HG03442 (cell line): ENCODE measurements around the gene TTC39B.
A peak's percentile ranks its signal among the peaks of the same experiment; 100 is the strongest.

ENCODE experiments used
- ATAC-seq: cut with Tn5 transposase; IDR thresholded peaks from one replicate; pipeline ENCODE4 v1.9.1; 2021; ENCODE audit warnings: mild to moderate bottlenecking, moderate library complexity; ENCODE audit not compliant: unreplicated experiment

TTC39B gene

DNA sequence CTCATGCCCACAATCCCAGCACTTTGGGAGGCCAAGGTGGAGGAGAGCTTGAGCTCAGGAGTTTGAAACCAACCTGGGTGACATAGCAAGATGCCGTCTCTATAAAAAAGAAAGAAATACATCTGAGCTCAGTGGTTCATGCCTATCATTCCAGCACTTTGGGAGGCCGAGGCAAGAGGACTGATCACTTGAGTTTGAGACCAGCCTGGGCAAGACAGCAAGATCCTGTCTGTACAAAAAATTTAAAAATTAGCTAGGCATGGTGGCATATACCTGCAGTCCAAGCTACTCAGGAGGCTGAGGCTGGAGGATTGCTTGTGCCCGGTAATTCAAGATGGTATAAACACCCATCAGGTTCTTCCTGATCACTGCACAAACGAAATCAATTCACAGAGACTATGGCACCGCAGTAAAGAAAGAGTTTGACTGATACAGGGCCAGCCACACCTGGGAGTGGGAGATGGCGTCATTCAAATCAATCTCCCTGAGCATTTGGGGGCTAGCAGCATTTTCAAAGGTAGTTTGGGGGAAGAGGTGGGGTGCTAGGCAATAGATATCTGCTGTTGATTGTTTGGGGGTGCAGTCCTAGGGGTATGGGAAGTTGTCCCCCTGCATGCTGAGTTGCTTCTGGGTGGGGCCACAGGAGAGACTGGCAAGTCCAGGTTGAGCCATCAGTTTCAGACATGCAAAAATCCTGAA lies 169.2 kb downstream of the TTC39B start:
- ATAC-seq = no peak

DNA sequence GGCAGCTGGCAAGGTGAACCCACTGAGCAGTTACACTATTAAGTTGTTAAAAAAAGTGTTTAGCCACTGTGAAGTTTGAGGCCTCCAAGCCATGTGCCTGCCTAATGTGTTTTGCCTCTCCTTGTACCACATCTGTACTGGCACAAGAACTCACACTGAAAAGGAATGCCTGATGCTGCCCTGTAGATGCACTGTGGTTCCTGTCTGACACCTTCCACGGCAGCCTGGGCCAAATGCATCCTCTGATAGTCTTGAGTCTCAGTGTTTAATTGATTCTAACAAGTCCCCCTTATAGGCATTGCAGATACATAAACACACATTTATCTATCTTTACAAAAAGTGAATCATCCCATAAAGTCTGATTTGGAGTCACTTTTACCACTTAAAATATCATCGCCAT lies 169.9 kb downstream of the TTC39B start:
- ATAC-seq = no peak

DNA sequence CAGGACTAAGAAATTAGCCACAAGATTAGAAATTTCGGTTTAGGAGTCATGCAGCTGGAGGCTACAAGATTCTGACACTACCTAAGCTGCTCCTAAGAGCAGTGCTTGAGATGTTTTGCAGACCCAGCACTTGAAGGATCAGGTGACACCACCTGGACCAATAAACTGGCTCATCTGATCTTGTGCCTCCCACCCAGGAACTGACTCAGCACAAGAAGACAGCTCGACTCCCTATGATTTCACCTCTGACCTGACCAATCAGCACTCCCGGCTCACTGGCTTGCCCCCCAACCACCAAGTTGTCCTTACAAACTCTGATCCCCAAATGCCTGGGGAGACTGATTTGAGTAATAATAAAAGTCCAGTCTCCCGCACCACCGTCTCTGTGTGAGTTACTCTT lies 170.4 kb downstream of the TTC39B start:
- no peak for ATAC-seq

DNA sequence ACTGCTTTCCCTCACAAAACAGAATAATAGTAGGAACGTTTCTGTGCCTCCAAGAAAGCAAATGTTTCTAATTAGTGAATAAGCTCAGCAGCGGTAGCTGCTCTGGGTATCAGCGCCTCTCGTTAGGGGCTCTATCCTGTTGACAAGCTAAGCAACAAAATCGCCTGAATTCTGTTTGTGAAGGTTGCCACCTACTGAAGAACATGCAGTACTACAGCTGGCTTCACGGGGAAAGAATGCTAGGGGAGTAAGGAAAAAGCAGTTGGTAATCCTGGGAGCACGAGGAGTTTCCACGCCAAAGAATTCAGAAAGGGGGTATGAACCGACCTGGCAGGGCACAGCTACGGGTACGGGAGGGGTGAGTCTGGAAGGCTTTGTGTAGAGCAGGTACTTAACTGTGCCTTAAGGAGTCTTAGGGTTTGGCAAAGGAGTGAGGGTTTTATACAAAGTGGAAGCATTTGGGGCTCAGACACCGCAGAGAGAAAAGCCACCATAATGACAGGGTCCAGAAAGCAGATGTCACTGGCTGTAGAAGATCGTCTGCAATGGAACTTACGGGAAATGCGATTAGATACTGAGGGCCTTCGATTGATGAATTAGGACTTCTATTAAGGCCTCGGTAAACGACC lies 171.7 kb downstream of the TTC39B start:
- peak; percentile 90 for ATAC-seq

DNA sequence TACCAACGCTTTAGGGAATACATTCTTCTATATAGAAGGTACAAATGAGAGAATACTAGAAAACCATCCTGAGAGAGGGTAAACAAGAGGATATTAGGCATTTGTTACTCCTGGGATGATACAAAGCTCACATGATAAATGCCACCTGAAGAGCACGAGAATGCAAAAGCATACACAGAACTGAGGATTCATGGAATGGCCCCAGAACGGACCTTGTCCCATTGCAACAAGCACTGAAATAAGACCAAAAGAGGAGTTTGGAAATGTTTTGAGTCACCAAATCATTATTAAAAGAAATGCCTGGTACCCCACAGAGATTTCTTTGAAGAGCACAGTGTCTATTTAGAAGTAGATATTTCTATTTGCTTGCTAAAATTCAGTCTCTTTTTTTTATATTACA lies 173.5 kb downstream of the TTC39B start:
- no peak for ATAC-seq

DNA sequence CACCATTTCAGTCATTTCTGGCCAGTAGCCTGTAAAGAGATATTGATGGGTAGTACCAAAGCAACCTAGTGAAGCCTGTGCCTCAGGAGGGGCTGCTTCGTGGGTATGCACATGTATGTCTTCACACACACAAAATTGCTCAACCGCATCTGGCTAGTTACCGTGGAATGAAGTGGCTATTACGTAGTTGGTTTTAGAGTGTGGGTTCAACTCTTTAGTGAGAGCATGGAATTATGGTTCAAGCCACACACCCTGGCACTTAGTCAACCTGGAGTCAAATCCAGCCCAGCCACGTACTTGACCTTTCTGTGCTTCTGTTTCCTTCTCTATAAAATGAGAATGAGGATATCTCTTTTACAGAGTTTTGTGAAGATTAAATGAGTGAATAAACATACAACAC lies 174.9 kb downstream of the TTC39B start:
- ATAC-seq = no peak

DNA sequence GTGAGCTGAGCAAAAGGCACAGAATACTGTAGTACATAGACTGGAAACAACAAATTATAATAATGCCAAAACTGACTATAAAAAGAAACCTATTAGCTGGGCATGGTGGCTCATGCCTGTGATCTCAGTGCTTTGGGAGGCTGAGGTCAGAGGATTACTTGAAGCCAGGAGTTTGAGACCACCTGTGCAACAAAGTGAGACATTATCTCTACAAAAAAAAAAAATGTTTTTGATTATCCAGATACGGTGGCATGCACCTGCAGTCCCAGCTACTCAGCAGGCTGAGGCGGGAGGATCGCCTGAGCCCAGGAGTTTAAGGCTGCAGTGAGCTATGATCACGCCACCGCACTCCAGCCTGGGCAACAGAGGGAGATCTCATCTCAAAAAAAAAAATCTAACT lies 175.9 kb downstream of the TTC39B start:
- ATAC-seq = no peak

DNA sequence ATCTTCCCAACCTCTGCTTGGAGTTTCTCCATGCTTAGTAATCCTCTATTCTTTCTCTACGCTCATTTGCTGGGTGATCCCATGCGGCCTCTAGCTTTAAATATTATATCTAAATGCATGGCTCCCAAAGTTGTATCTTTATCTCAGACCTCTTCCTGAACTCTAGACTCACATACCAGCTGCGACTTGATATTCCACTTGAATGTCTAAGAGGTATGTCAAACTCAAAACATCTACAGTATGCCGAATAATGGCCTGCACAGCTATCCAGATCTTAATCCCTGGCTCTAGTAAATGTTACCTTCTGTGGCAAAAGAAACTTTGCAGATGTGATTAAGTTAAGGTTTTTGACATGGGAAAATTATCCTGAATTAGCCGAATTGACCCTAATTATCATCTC lies 179.2 kb downstream of the TTC39B start:
- no peak for ATAC-seq

DNA sequence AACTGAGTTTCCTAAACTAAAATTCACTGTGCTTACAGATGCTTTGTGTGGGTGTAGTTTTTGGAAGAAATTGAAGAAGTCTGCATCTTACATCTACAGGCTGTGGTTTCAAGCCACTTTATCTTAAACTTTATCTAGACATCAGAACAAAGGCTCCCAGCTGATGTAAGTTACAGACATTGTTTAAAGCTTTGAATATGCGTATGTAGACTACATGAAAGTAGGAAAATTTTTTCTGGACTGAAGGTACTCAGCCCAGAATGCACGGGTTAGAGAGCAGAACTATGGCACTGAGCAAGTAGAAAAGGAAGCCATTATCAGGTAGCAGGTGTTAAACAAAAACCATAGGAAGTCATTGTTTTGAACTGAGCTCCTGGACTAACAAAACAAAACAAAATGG lies 185.4 kb downstream of the TTC39B start:
- ATAC-seq = no peak

DNA sequence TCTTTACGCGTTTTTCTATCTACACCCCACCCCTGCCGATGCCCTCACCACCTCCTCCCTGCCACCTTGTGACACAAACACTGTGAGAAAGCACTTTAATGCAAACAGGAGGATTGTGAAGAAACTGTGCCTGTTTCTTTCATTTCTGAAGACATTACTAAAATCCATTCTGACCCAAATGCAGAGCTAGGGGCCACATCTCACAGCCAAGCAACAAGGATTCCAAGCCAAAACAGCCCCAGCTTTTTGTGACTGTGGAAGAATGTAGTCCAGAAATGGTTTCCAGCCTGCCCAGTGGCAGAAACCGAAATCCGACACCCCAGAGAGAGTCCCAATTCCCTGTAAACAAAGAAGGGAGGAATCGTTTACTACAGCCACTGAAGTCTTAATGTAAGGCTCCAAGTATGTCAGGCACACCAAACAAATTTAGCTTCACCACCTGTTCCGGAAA lies 190.9 kb downstream of the TTC39B start:
- ATAC-seq = no peak

DNA sequence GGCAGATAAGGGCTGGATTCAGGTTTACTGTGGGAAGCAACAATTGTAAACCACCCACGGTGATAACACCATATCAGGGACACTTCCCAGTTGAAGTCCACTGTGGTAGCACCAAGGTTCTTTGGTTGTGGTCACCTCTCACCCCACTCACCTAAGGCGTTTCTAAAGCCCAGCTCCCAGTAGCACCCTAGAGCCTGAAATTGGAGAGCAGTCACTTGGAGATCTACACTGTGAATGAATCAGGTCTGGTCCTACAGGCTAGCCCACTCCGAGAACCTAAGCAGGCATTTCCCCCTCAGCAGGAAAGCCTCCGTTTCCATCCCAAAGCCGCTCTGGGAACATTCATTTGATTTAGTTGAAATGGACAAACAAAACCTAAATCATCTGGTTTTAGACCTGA lies 191.3 kb downstream of the TTC39B start:
- no peak for ATAC-seq

DNA sequence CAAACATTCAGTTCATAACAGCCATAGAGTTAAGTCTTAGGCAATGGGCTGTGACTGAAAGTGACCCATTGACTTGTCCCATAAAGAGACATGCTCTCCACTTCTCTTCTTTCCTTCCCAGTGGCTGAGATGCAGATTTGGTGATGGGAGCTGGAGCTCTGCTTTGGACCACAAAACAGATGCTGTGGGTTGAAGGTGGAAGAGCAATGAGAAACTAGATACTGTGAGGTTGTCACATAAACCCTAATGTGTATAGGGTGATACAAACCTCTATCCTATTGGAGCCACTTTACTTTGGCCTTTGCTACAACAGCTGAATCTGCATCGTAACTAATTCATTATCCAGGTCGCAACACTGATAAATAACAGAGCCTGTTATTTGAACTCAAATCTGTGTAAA lies 192.0 kb downstream of the TTC39B start:
- no peak for ATAC-seq
